IPS-18a (cell line): ENCODE data around the gene PDYN.
A peak's percentile ranks its signal among the peaks of the same experiment; 100 is the strongest.

ENCODE experiments used
- H3K27ac ChIP-seq: one replicate; pipeline ENCODE4 v1.5.1; 2013; ENCODE audit warnings: low read length
- H3K27me3 ChIP-seq: one replicate; pipeline ENCODE4 v1.6.1; 2013; ENCODE audit warnings: mild to moderate bottlenecking, low read length; ENCODE audit not compliant: control insufficient read depth, insufficient read depth
- H3K36me3 ChIP-seq: one replicate; pipeline ENCODE4 v1.6.1; 2013; ENCODE audit warnings: low read depth, low read length; ENCODE audit not compliant: control insufficient read depth
- H3K4me1 ChIP-seq: one replicate; pipeline ENCODE4 v1.6.1; 2013; ENCODE audit warnings: low read depth, low read length; ENCODE audit not compliant: control insufficient read depth
- H3K4me3 ChIP-seq: one replicate; pipeline ENCODE4 v1.5.1; 2013; ENCODE audit warnings: low read length
- H3K9ac ChIP-seq: one replicate; pipeline ENCODE4 v1.6.1; 2013; ENCODE audit warnings: mild to moderate bottlenecking, low read length, moderate library complexity
- H3K9me3 ChIP-seq: one replicate; pipeline ENCODE4 v1.6.1; 2013; ENCODE audit warnings: low read depth, low read length; ENCODE audit not compliant: control insufficient read depth

Gene PDYN

DNA sequence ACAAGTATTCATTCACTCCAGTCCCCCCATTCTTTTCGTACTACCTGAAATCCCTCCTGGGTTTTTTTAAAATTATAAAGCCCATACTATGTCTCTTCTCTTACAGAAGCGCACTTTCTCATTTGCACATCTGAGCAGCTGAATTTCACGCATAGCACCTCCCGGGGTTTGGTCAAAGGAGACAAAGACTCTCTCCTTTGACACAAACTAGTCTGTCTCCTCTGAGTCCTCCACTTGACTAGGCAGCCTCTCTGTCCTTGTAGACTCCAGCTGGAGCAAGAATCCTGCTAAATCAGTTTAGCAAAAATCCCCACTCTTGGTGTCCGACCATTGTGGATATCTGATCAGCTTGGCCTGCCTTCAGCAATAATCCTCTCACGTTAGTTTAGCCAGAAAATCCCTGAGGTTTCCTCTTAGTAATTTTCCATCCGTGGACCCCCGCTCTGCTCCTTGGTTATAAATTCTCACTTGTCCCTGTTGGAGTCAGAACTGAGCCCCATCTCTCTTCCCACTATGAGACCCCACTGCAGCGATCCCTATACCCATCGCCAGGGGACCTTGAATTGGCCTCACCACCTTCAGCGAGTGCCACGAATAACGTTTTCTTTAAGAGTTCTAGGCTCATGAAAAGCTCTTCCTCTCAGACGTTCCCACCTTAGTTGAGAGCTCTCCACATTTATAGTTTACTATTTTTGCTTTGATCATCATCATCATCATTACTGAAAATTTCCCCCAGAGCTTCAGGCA, 29.0 kb downstream of the PDYN start:
- Histone ChIP-seq H3K36me3 (no peaks in the 10 kb centered on the region), H3K4me1 (peaks cover 28% of the 10 kb centered on the region), H3K9me3 (no peaks in the 10 kb centered on the region), H3K27me3 (peaks cover 13% of the 10 kb centered on the region), H3K9ac (peak overlapping the region; percentile 56), H3K4me3 (peak overlapping the region; percentile 48), H3K27ac (no peak overlapping the region)

DNA sequence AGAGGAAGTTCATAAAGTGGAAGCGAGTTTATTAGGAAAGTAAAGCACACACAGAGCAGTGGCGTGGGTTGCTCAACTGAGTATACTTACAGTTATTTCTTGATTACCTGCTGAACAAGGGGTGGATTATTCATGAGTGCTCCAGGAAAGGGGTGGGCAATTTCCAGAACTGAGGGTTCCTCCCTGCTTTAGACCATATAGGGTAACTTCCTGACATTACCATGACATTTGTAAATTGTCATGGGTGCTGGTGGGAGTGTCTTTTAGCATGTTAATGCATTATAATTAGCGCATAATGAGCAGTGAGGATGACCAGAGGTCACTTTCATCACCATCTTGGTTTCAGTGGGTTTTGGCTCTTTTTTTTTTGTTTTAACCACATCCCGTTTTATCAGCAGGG, 29.8 kb downstream of the PDYN start:
- H3K27me3 ChIP-seq, result peaks cover 13% of the 10 kb centered on the region
- no peaks in the 10 kb centered on the region for H3K9me3 ChIP-seq
- no peak overlapping the region for H3K9ac ChIP-seq
- no peak overlapping the region for H3K27ac ChIP-seq
- H3K36me3 ChIP-seq, result no peaks in the 10 kb centered on the region
- H3K4me1 ChIP-seq, result peaks cover 28% of the 10 kb centered on the region
- no peak overlapping the region for H3K4me3 ChIP-seq

GRCh38 chr20:1961374-1961773, 32.5 kb downstream of the PDYN start:
- Histone ChIP-seq H3K36me3 (no peaks in the 10 kb centered on the region), H3K9me3 (no peaks in the 10 kb centered on the region), H3K9ac (no peak overlapping the region), H3K4me3 (no peak overlapping the region), H3K27me3 (peaks cover 13% of the 10 kb centered on the region), H3K27ac (no peak overlapping the region), H3K4me1 (peaks cover 30% of the 10 kb centered on the region)

DNA sequence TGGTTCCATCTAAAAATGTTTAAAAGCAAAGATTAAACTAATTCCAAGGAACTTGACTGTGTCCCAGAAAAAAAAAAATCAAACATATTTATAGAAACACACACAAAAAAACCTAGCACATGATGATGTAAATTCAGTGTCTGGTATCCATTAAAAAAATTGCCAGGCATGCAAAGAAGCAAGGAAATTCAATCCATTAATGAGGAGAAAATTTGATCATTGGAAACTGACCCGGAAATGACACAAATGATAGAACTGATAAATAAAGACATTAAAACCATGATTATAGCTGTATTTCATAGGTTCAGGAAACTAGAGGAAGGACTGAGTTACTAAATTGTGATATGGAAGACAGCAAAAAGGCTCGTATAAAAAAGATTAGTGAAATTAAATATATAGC, 34.7 kb downstream of the PDYN start:
- Histone ChIP-seq H3K36me3 (no peaks in the 10 kb centered on the region), H3K9me3 (no peaks in the 10 kb centered on the region), H3K9ac (no peak overlapping the region), H3K27me3 (no peaks in the 10 kb centered on the region), H3K4me3 (no peak overlapping the region), H3K27ac (no peak overlapping the region), H3K4me1 (peaks cover 24% of the 10 kb centered on the region)

- no peaks in the 10 kb centered on the region for H3K9me3 ChIP-seq
- H3K4me3 ChIP-seq, result no peak overlapping the region
- peaks cover 18% of the 10 kb centered on the region for H3K4me1 ChIP-seq
- H3K36me3 ChIP-seq, result no peaks in the 10 kb centered on the region
- H3K27me3 ChIP-seq, result no peaks in the 10 kb centered on the region
- H3K27ac ChIP-seq, result no peak overlapping the region
- H3K9ac ChIP-seq, result no peak overlapping the region
These were observed 35.4 kb downstream of the PDYN start for GRCh38 chr20:1958426-1958825.

DNA sequence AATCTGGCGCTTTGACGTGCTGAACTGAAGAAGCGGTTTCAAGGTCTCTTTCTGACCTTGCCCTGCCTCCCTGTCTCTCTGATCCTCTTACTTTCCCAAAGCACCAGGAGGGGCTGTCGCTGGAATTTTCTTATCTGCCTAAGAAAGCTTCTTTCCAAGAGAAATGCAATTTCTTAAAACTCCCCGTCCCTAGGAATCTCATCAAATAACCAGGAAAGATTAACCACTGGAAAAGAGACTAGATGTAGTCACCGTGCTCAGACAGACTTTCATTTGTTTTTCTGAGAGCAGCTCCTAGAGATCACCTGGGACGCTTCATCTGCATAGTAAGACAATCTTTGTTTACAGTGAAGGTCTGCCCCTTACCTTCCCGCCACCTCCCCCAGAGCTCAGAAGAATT, 38.6 kb downstream of the PDYN start:
- Histone ChIP-seq H3K36me3 (no peaks in the 10 kb centered on the region), H3K9ac (peak overlapping the region; percentile 16), H3K9me3 (no peaks in the 10 kb centered on the region), H3K4me3 (peak overlapping the region; percentile 30), H3K27ac (no peak overlapping the region), H3K27me3 (peaks cover 13% of the 10 kb centered on the region), H3K4me1 (peaks cover 33% of the 10 kb centered on the region)

GRCh38 chr20:1953621-1954020, 40.2 kb downstream of the PDYN start:
- Histone ChIP-seq H3K4me1 (peaks cover 45% of the 10 kb centered on the region), H3K4me3 (no peak overlapping the region), H3K9ac (no peak overlapping the region), H3K9me3 (no peaks in the 10 kb centered on the region), H3K27me3 (peaks cover 18% of the 10 kb centered on the region), H3K27ac (no peak overlapping the region), H3K36me3 (no peaks in the 10 kb centered on the region)

DNA sequence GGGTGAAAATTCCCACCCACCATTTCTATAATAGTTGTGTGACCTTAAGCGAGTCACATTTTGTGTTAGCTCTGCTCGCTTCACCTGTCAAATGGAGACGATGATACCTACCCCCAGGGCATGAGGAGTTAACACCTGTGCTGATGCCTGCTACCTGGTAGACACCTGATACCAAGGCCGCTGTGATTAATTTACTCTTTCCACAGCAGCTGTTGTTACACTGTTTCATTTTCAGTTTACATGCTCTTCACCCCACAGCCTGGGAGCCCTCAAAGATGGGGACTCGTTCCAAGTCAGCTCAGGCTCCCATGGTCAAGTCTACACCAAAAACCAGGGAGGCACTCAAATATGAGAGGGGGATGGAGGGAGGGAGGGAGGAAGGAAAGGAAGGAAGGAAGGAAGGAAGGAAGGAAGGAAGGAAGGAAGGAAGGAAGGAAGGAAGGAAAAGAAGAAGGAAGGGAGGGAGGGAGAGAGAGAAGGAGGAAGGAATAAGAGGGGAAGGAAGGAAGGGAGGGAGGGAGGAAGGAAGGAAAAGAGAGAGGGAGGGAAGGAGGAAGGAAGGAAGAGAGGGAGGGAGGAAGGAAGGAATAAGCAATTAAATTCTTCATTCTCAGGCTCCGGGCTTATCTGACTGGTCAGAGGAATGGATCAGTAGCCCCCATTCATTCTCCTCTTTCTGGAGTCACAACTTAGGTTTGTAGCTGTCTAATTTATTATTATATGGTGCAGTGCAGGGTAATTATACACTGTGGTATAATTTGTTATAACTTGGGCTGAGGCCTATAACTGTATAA, 40.9 kb downstream of the PDYN start:
- Histone ChIP-seq H3K36me3 (no peaks in the 10 kb centered on the region), H3K9me3 (no peaks in the 10 kb centered on the region), H3K27me3 (peaks cover 25% of the 10 kb centered on the region), H3K4me1 (peaks cover 50% of the 10 kb centered on the region), H3K9ac (no peak overlapping the region), H3K4me3 (no peak overlapping the region), H3K27ac (no peak overlapping the region)

- peaks cover 34% of the 10 kb centered on the region for H3K27me3 ChIP-seq
- H3K4me3 ChIP-seq, result no peak overlapping the region
- no peak overlapping the region for H3K27ac ChIP-seq
- H3K9me3 ChIP-seq, result no peaks in the 10 kb centered on the region
- H3K4me1 ChIP-seq, result peaks cover 57% of the 10 kb centered on the region
- H3K36me3 ChIP-seq, result no peaks in the 10 kb centered on the region
- H3K9ac ChIP-seq, result no peak overlapping the region
These were observed 42.3 kb downstream of the PDYN start for GRCh38 chr20:1951436-1952115.

DNA sequence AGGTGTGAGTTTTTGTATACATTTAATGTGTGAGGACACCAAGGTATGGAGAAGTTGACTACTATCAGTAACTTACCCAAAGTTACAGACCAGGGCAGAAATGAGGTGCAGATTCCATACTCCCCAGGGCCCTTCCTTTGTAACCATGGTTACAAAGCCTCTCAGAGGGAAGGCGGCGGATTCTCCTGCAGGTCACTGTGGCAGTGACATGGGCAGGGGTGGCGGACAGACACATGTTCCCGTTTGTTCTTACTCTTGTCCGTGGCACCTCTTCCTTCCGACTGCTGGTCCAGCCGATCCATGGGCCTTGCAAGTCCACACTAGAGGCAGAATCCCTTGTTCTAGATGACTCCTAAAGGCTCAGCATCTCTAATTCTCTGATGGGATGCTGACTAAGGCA, 43.0 kb downstream of the PDYN start:
- no peak overlapping the region for H3K9ac ChIP-seq
- H3K27ac ChIP-seq, result no peak overlapping the region
- H3K4me3 ChIP-seq, result no peak overlapping the region
- peaks cover 52% of the 10 kb centered on the region for H3K4me1 ChIP-seq
- H3K36me3 ChIP-seq, result no peaks in the 10 kb centered on the region
- H3K27me3 ChIP-seq, result peaks cover 41% of the 10 kb centered on the region
- H3K9me3 ChIP-seq, result no peaks in the 10 kb centered on the region

DNA sequence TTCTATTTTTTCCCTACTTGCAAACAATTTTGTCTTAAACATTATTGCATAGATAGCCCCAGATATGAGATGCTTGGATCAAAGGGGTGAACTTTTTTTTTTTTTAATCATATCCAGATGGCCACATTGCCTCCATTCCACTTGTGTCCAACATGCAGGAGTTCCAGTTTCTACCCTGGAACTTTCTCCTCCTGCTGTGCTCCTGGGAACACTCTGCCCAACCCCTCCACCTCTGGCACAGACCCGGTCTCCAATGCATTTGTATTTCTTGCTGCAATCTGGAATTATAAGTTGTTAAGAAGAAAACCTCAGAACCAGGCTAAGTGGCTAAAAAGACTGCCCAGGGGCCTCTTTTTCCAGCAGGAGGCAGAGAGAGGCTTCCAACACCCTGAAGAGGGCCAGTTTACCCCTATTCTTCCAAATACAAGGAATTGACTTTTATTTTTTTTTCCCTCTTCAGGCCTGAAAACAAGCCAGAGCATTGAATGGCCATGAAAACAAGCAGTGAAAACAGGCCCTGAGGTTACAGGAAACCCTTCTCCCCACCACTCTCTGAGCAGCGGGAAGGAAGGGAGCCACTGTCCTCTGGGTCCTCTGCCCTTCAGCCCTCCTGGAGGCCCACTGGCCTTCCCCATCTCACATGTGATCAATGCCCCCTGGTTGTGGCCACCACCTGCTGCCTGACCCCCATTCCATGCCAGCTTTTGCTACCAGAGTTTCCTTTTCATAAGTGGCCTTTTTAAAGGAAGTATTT, 44.3 kb downstream of the PDYN start:
- H3K27ac ChIP-seq, result no peak overlapping the region
- H3K27me3 ChIP-seq, result peaks cover 54% of the 10 kb centered on the region
- no peaks in the 10 kb centered on the region for H3K9me3 ChIP-seq
- no peak overlapping the region for H3K9ac ChIP-seq
- no peak overlapping the region for H3K4me3 ChIP-seq
- no peaks in the 10 kb centered on the region for H3K36me3 ChIP-seq
- peaks cover 44% of the 10 kb centered on the region for H3K4me1 ChIP-seq
